NCI-H2196 (cell line): ENCODE measurements around the gene MEIOC.
"Not testable (repeated sequence)": the region's sequence is repeated elsewhere in the genome, so short reads cannot be mapped to it uniquely, and the experiment has no call there.

ENCODE experiments used
- DNase-seq: peaks from one replicate; lab custom pipeline; 2025; ENCODE audit not compliant: unreplicated experiment; lab: John Stamatoyannopoulos, UW

The MEIOC gene

GRCh38 chr17:44655983-44656710 is at the start of gene MEIOC:
TSS of gene MEIOC (plus strand) at chr17:44656468. CDS start at chr17:44656614, 146 bp downstream.
- DNase-seq = peak; percentile 95

GRCh38 chr17:44606658-44607057 is 49.6 kb upstream of the MEIOC start:
- no peak for DNase-seq

- peak; percentile 97 for DNase-seq
These were observed 48.2 kb upstream of the MEIOC start for GRCh38 chr17:44607836-44608690.

GRCh38 chr17:44608727-44609435 is 47.4 kb upstream of the MEIOC start:
- peak; percentile 97 for DNase-seq

- DNase-seq = peak; percentile 74
These were observed 45.9 kb upstream of the MEIOC start for GRCh38 chr17:44610331-44610730.

- no peak for DNase-seq
These were observed 45.4 kb upstream of the MEIOC start for GRCh38 chr17:44610871-44611270.

- no peak for DNase-seq
These were observed 41.4 kb upstream of the MEIOC start for GRCh38 chr17:44614862-44615261.

GRCh38 chr17:44618652-44619051 is 37.6 kb upstream of the MEIOC start:
- DNase-seq = not testable (repeated sequence)

- no peak for DNase-seq
These were observed 33.1 kb upstream of the MEIOC start for GRCh38 chr17:44623070-44623725.

GRCh38 chr17:44627513-44628242 is 28.6 kb upstream of the MEIOC start:
- no peak for DNase-seq

- no peak for DNase-seq
These were observed 27.8 kb upstream of the MEIOC start for GRCh38 chr17:44628243-44629188.

- DNase-seq = no peak
These were observed 27.0 kb upstream of the MEIOC start for GRCh38 chr17:44629314-44629713.

GRCh38 chr17:44630703-44631102 is 25.6 kb upstream of the MEIOC start:
- DNase-seq = no peak

GRCh38 chr17:44633998-44634397 is 22.3 kb upstream of the MEIOC start:
- DNase-seq = no peak

GRCh38 chr17:44634401-44634800 is 21.9 kb upstream of the MEIOC start:
- not testable (repeated sequence) for DNase-seq

- peak; percentile 66 for DNase-seq
These were observed 19.7 kb upstream of the MEIOC start for GRCh38 chr17:44636562-44636961.

- no peak for DNase-seq
These were observed 19.2 kb upstream of the MEIOC start for GRCh38 chr17:44637066-44637465.

- no peak for DNase-seq
These were observed 13.4 kb upstream of the MEIOC start for GRCh38 chr17:44642834-44643233.

- DNase-seq = no peak
These were observed 10.9 kb upstream of the MEIOC start for GRCh38 chr17:44645341-44645740.
